ENCODE measurements around the gene NCEH1. TPM values are rescaled to one million over a fixed set of nuclear protein-coding genes. Genes with fewer than 3 reads are reported as not detected.

Gene NCEH1
- total and polyA plus RNA-seq, 2 experiments from 2014 or later, result 1.8 to 4.9 TPM

GRCh38 chr3:172614340-172615274, 96.3 kb downstream of the NCEH1 start:
- Mint-ChIP-seq H3K36me3 (ENCODE audit: low read depth) (peaks cover 18% of the 10 kb centered on the region), H3K9me3 (peaks cover 29% of the 10 kb centered on the region), H3K27ac (no peak overlapping the region), H3K4me3 (no peak overlapping the region), H3K27me3 (ENCODE audit: insufficient read depth, low read depth, poor library complexity) (peaks cover 2% of the 10 kb centered on the region), H3K4me1 (no peaks in the 10 kb centered on the region; the same call in 2 of the 3 replicates)
- Histone ChIP-seq H4K20me1 (replicated peaks; ENCODE audit: insufficient read depth) (no peaks in the 10 kb centered on the region), H2AFZ (no peak overlapping the region), H3K4me3 (no peak overlapping the region), H3K27me3 (ENCODE audit: insufficient read depth) (no peaks in the 10 kb centered on the region), H3K4me1 (ENCODE audit: insufficient read depth) (no peaks in the 10 kb centered on the region), H3K27ac (ENCODE audit: low read depth) (no peak overlapping the region), H3K9me2 (ENCODE audit: insufficient read depth) (no peaks in the 10 kb centered on the region), H3F3A (replicated peaks; ENCODE audit: low read depth) (no peaks in the 10 kb centered on the region), H3K36me3 (ENCODE audit: insufficient read depth) (no peaks in the 10 kb centered on the region), H3K79me2 (replicated peaks; ENCODE audit: insufficient read depth) (no peaks in the 10 kb centered on the region), H3K4me2 (no peak overlapping the region)
- ATAC-seq (no peak), DNase-seq (ENCODE audit: low spot score) (no peak)
- TF ChIP-seq EZH2 (IDR thresholded peaks at IDR 0.05; ENCODE audit: low read depth, unreplicated experiment) (no peak), ZNF114 (CRISPR knock-in tag; IDR thresholded peaks at IDR 0.05) (no peak), EZH2phosphoT487 (IDR thresholded peaks at IDR 0.05; ENCODE audit: unreplicated experiment) (no peak), CTCF (conservative IDR thresholded peaks at IDR 0.05; ENCODE audit: low read depth in 2 of 2) (no peak), ZNF462 (CRISPR knock-in tag; IDR thresholded peaks at IDR 0.05) (no peak), JUNB (IDR thresholded peaks at IDR 0.05; ENCODE audit: unreplicated experiment) (no peak), ETS1 (IDR thresholded peaks at IDR 0.05) (no peak), ZNF331 (CRISPR knock-in tag; IDR thresholded peaks at IDR 0.05; ENCODE audit: low read depth) (no peak), NANOG (IDR thresholded peaks at IDR 0.05; ENCODE audit: borderline replicate concordance) (no peak), CREB1 (CRISPR knock-in tag; IDR thresholded peaks at IDR 0.05; ENCODE audit: low read depth) (no peak)
